ENCODE results near the gene DCAF6.

DCAF6 gene

GRCh38 chr1:168098534-168099320 is 162.2 kb downstream of the DCAF6 start:
- no peak overlapping the region for H3K4me3 ChIP-seq (ENCODE audit: low read length)

DNA sequence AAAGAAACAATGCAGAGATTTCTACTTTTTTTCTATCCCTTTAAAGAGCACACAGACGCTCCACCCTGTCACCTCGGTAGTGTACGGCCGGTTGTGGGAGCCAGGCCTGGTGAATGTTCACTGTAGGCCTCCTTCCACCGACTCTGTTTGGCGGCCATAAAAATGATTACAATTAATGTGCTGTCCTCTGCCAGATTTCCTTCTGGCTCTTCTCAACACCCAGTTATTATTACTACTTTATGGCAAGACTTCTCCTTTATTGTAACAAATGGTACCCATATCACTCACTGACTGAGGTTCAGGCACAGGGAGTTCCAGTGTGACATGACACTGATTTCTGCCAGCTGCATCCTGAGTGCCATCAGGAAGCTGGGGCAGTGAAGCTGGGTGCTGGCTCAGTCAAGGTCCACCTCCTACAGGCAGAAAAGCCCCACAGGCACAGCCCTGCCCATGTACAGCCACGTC is 162.9 kb downstream of the DCAF6 start:
- no peak overlapping the region for H3K4me3 ChIP-seq (ENCODE audit: low read length)
- no peaks in the 10 kb centered on the region for H3K27me3 ChIP-seq (ENCODE audit: insufficient read depth, low read length)
- peaks cover 28% of the 10 kb centered on the region; the same call in 1 of the 2 replicates for H3K36me3 ChIP-seq (ENCODE audit: insufficient read depth, low read depth, low read length)
- H3K9me3 ChIP-seq (ENCODE audit: insufficient read depth, low read depth, low read length), result no peaks in the 10 kb centered on the region
- no peak overlapping the region for H3K27ac ChIP-seq (ENCODE audit: low read length)
- no peak overlapping the region for H3K9ac ChIP-seq (ENCODE audit: low read depth, low read length)
- H3K4me1 ChIP-seq (ENCODE audit: insufficient read depth, low read length), result no peaks in the 10 kb centered on the region

More at GRCh38 chr1:168098534-168099320, 162.2 kb downstream of the DCAF6 start:
- Histone ChIP-seq H3K36me3 (ENCODE audit: insufficient read depth, low read depth, low read length) (peaks cover 25% of the 10 kb centered on the region; the same call in 1 of the 2 replicates), H3K9me3 (ENCODE audit: insufficient read depth, low read depth, low read length) (no peaks in the 10 kb centered on the region), H3K27ac (ENCODE audit: low read length) (no peak overlapping the region), H3K27me3 (ENCODE audit: insufficient read depth, low read length) (no peaks in the 10 kb centered on the region), H3K4me1 (ENCODE audit: insufficient read depth, low read length) (no peaks in the 10 kb centered on the region), H3K9ac (ENCODE audit: low read depth, low read length) (no peak overlapping the region)

- no peak overlapping the region for H3K27ac ChIP-seq (ENCODE audit: low read length)
These were observed 164.0 kb downstream of the DCAF6 start for GRCh38 chr1:168100315-168101002.

GRCh38 chr1:168101336-168101735 is 164.9 kb downstream of the DCAF6 start:
- H3K27me3 ChIP-seq (ENCODE audit: insufficient read depth, low read length), result no peaks in the 10 kb centered on the region
- H3K36me3 ChIP-seq (ENCODE audit: insufficient read depth, low read depth, low read length), result peaks cover 22% of the 10 kb centered on the region; the same call in 1 of the 2 replicates
- no peak overlapping the region for H3K9ac ChIP-seq (ENCODE audit: low read depth, low read length)
- H3K4me3 ChIP-seq (ENCODE audit: low read length), result no peak overlapping the region
- H3K4me1 ChIP-seq (ENCODE audit: insufficient read depth, low read length), result no peaks in the 10 kb centered on the region
- no peaks in the 10 kb centered on the region for H3K9me3 ChIP-seq (ENCODE audit: insufficient read depth, low read depth, low read length)
- no peak overlapping the region for H3K27ac ChIP-seq (ENCODE audit: low read length)

More at GRCh38 chr1:168100315-168101002, 164.0 kb downstream of the DCAF6 start:
- Histone ChIP-seq H3K9ac (ENCODE audit: low read depth, low read length) (no peak overlapping the region), H3K36me3 (ENCODE audit: insufficient read depth, low read depth, low read length) (peaks cover 27% of the 10 kb centered on the region; the same call in 1 of the 2 replicates), H3K4me3 (ENCODE audit: low read length) (no peak overlapping the region), H3K9me3 (ENCODE audit: insufficient read depth, low read depth, low read length) (no peaks in the 10 kb centered on the region), H3K27me3 (ENCODE audit: insufficient read depth, low read length) (no peaks in the 10 kb centered on the region), H3K4me1 (ENCODE audit: insufficient read depth, low read length) (no peaks in the 10 kb centered on the region)

DNA sequence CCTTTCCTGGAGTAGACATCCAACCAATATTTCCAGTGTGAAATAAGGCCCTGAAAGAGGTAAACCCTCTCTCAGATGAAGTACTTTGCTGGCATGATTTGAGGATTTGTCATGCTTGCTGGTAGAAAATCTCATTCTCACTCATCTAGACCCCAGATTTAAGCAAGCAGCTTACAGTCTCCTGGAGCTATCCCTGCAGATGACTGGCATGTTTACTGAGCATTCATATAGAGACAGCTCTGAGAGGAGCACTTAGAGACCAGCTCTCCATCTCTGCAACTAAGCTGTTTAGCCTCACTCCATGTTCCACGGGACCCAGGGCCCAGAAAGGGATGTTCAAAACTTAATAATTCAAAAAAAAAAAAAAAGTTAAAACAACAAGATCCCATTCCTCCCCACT is 166.0 kb downstream of the DCAF6 start:
- peaks cover 18% of the 10 kb centered on the region; the same call in 1 of the 2 replicates for H3K36me3 ChIP-seq (ENCODE audit: insufficient read depth, low read depth, low read length)
- H3K27me3 ChIP-seq (ENCODE audit: insufficient read depth, low read length), result no peaks in the 10 kb centered on the region
- no peaks in the 10 kb centered on the region for H3K9me3 ChIP-seq (ENCODE audit: insufficient read depth, low read depth, low read length)
- no peak overlapping the region for H3K9ac ChIP-seq (ENCODE audit: low read depth, low read length)
- no peak overlapping the region for H3K27ac ChIP-seq (ENCODE audit: low read length)
- no peak overlapping the region for H3K4me3 ChIP-seq (ENCODE audit: low read length)
- no peaks in the 10 kb centered on the region for H3K4me1 ChIP-seq (ENCODE audit: insufficient read depth, low read length)

DNA sequence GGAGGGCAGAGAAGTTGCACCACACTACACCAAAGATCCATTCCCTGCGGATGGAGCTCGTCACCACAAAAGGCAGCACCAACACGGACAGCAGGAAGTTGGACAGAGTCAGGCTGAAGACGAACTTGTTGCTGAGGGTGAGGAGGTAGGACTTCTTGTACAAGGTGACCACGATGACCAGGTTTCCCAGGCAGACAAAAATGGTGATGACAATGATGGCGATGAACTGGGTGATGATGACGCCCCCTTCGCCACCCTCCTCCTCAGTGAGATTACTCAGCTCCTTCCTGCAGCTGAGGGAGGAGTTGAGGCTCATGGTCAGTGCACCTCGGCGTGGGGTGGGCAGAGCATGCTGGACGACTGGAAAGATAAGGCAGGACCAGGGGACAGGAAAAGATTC is 168.1 kb downstream of the DCAF6 start:
- Histone ChIP-seq H3K36me3 (ENCODE audit: insufficient read depth, low read depth, low read length) (peaks cover 15% of the 10 kb centered on the region; the same call in 1 of the 2 replicates), H3K4me3 (ENCODE audit: low read length) (no peak overlapping the region), H3K27ac (ENCODE audit: low read length) (no peak overlapping the region), H3K4me1 (ENCODE audit: insufficient read depth, low read length) (peaks cover 5% of the 10 kb centered on the region; the same call in 1 of the 2 replicates), H3K9me3 (ENCODE audit: insufficient read depth, low read depth, low read length) (no peaks in the 10 kb centered on the region), H3K27me3 (ENCODE audit: insufficient read depth, low read length) (no peaks in the 10 kb centered on the region), H3K9ac (ENCODE audit: low read depth, low read length) (no peak overlapping the region)

DNA sequence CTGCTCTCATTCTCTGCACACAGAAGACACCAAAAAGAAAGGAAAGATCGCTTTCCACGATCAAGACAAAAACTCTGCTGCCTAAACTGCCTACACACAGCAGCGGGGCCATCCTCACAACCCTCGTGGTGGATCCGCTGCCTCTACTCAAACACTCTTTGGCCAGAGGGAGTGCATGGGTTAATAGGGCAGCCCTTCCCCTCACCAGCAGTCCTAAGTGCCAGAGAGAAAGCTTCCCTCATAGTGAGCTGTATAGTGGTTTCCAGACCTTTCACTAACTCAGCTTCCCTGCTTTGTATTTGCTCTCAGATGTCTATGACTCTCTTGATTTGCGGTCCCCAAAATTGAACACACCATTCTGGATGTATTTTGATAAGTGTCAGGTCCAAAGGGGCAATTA is 169.4 kb downstream of the DCAF6 start:
- H3K27ac ChIP-seq (ENCODE audit: low read length), result no peak overlapping the region
- H3K36me3 ChIP-seq (ENCODE audit: insufficient read depth, low read depth, low read length), result 0 out of 2 replicates have a peak, but pooled peaks cover 9% of the 10 kb centered on the region
- H3K4me1 ChIP-seq (ENCODE audit: insufficient read depth, low read length), result peaks cover 6% of the 10 kb centered on the region; the same call in 1 of the 2 replicates
- H3K9me3 ChIP-seq (ENCODE audit: insufficient read depth, low read depth, low read length), result no peaks in the 10 kb centered on the region
- H3K9ac ChIP-seq (ENCODE audit: low read depth, low read length), result no peak overlapping the region
- H3K4me3 ChIP-seq (ENCODE audit: low read length), result no peak overlapping the region
- no peaks in the 10 kb centered on the region for H3K27me3 ChIP-seq (ENCODE audit: insufficient read depth, low read length)

GRCh38 chr1:168106274-168106673 is 169.8 kb downstream of the DCAF6 start:
- Histone ChIP-seq H3K27me3 (ENCODE audit: insufficient read depth, low read length) (no peaks in the 10 kb centered on the region), H3K9me3 (ENCODE audit: insufficient read depth, low read depth, low read length) (no peaks in the 10 kb centered on the region), H3K9ac (ENCODE audit: low read depth, low read length) (no peak overlapping the region), H3K4me3 (ENCODE audit: low read length) (no peak overlapping the region), H3K36me3 (ENCODE audit: insufficient read depth, low read depth, low read length) (0 out of 2 replicates have a peak, but pooled peaks cover 9% of the 10 kb centered on the region), H3K4me1 (ENCODE audit: insufficient read depth, low read length) (peaks cover 10% of the 10 kb centered on the region; the same call in 1 of the 2 replicates), H3K27ac (ENCODE audit: low read length) (no peak overlapping the region)

DNA sequence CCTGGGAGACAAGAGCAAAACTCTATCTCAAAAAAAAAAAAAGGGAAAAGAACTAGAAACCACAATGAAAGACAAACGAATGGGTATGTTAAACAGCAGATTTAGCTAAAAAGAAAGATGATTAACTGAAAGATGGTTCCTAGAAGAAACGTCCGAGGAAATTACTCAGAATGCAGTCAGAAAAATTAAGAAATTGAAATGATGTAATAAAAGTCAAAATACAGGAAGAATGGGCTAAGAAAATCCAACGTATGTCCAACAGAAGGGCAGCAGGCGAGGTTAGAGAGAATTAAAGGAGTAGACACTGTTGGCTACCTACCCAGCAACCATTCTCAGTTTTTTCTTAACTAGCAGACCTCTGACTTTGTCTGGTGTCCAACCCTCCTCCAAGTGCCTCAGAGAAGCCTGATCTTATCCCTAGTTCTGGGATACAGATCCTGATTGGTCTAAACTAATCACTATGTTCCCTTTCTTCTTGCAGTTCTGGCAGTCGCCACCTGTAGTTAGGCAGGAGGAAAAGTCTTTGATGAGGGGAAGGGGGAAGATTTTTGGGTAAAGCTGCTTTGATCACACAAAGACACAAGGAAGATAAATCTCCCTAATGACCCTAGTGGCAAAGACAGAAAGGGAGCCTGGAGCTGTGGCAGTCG is 174.5 kb downstream of the DCAF6 start:
- Histone ChIP-seq H3K27me3 (ENCODE audit: insufficient read depth, low read length) (no peaks in the 10 kb centered on the region), H3K9me3 (ENCODE audit: insufficient read depth, low read depth, low read length) (no peaks in the 10 kb centered on the region), H3K36me3 (ENCODE audit: insufficient read depth, low read depth, low read length) (peaks cover 7% of the 10 kb centered on the region; the same call in 1 of the 2 replicates), H3K4me3 (ENCODE audit: low read length) (no peak overlapping the region), H3K27ac (ENCODE audit: low read length) (no peak overlapping the region), H3K4me1 (ENCODE audit: insufficient read depth, low read length) (peaks cover 15% of the 10 kb centered on the region; the same call in 1 of the 2 replicates), H3K9ac (ENCODE audit: low read depth, low read length) (no peak overlapping the region)

DNA sequence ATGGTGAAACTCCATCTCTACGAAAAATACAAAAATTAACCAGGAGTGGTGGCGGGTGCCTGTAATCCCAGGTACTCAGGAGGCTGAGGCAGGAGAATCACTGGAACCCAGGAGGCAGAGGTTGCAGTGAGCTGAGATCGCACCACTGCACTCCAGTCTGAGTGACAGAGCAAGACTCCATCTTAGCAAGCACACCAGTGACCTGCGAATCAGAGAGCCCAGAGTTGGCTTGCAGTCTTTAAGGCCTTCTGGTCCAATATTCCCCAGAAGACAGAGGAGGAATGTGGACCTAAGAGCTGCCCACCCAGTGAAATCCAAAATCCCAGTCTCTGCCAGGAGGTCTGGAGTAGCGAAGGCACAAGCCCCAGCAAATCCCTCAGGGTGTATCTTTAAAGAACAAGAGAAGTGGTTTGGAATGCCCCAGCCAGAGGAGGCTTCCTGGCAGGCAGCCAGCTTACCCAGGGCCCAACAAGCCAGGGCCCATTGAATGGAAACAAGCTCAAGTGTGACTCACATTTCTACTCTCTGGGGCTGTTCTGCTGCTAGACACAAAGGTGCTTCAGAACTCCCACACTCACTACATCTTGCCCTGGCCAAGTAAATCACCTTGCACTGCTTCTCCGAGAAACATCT is 176.3 kb downstream of the DCAF6 start:
- Histone ChIP-seq H3K4me1 (ENCODE audit: insufficient read depth, low read length) (peaks cover 13% of the 10 kb centered on the region; the same call in 1 of the 2 replicates), H3K9ac (ENCODE audit: low read depth, low read length) (no peak overlapping the region), H3K27ac (ENCODE audit: low read length) (no peak overlapping the region), H3K27me3 (ENCODE audit: insufficient read depth, low read length) (no peaks in the 10 kb centered on the region), H3K4me3 (ENCODE audit: low read length) (no peak overlapping the region), H3K36me3 (ENCODE audit: insufficient read depth, low read depth, low read length) (peaks cover 7% of the 10 kb centered on the region; the same call in 1 of the 2 replicates), H3K9me3 (ENCODE audit: insufficient read depth, low read depth, low read length) (no peaks in the 10 kb centered on the region)

GRCh38 chr1:168114845-168115244 is 178.4 kb downstream of the DCAF6 start:
- no peak overlapping the region for H3K9ac ChIP-seq (ENCODE audit: low read depth, low read length)
- no peak overlapping the region for H3K4me3 ChIP-seq (ENCODE audit: low read length)
- H3K36me3 ChIP-seq (ENCODE audit: insufficient read depth, low read depth, low read length), result peaks cover 7% of the 10 kb centered on the region; the same call in 1 of the 2 replicates
- no peaks in the 10 kb centered on the region for H3K27me3 ChIP-seq (ENCODE audit: insufficient read depth, low read length)
- 0 out of 2 replicates have a peak, but pooled peaks cover 6% of the 10 kb centered on the region for H3K9me3 ChIP-seq (ENCODE audit: insufficient read depth, low read depth, low read length)
- no peak overlapping the region for H3K27ac ChIP-seq (ENCODE audit: low read length)
- peaks cover 10% of the 10 kb centered on the region; the same call in 1 of the 2 replicates for H3K4me1 ChIP-seq (ENCODE audit: insufficient read depth, low read length)

Data from iPS-20b (cell line).